Measurements from ENCODE around the gene NCOA3.

DNA sequence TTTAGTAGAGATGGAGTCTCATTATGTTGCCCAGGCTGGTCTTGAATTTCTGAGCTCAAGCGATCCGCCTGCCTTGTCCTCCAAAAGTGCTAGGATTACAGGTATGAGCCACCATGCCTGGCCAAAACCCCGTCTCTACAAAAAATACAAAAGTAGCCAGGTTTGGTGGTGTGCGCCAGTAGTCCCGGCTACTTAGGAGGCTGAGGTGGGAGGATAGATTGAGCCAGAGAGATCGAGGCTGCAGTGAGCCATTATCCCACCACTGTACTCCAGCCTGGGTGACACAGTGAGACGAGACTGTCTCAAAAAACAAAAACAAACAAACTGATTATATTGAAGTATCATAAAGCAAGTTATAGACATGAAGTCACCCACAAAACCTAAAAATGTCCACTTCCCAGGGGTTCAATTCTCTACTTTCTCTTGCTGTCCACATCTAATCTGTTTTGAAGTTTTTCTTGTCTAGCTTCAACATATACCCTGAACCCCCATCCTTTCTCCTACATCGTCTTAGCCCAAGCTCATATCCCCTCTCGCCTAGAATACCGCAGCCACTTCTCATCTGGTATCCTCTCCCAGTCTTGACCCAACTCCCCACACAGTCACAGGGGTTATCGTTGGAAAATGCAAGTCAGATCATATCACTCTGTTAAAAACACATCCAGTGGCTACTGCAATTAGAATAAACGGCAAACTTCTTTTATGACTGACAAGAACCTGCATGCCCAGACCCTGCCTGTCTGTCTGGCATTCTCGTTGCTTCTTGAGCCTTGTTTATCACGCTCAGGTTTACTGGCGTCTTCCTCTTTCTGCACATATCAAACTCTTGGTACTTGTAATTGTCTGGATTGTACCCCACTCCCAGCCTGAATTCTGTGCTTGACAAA is 20.1 kb upstream of the NCOA3 start:
- TF ChIP-seq, protein P1, sequence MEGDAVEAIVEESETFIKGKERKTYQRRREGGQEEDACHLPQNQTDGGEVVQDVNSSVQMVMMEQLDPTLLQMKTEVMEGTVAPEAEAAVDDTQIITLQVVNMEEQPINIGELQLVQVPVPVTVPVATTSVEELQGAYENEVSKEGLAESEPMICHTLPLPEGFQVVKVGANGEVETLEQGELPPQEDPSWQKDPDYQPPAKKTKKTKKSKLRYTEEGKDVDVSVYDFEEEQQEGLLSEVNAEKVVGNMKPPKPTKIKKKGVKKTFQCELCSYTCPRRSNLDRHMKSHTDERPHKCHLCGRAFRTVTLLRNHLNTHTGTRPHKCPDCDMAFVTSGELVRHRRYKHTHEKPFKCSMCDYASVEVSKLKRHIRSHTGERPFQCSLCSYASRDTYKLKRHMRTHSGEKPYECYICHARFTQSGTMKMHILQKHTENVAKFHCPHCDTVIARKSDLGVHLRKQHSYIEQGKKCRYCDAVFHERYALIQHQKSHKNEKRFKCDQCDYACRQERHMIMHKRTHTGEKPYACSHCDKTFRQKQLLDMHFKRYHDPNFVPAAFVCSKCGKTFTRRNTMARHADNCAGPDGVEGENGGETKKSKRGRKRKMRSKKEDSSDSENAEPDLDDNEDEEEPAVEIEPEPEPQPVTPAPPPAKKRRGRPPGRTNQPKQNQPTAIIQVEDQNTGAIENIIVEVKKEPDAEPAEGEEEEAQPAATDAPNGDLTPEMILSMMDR (IDR thresholded peaks at IDR 0.05) = no peak
- TF ChIP-seq MAX (IDR thresholded peaks at IDR 0.05; ENCODE audit: low read depth) (no peak), EP300 (IDR thresholded peaks at IDR 0.05; ENCODE audit: borderline replicate concordance in 1 of 2, low read depth in 1 of 2, low read length in 1 of 2) (no peak), MXI1 (IDR thresholded peaks at IDR 0.05; ENCODE audit: low read depth, low read length) (no peak), POLR2AphosphoS5 (IDR thresholded peaks at IDR 0.05; ENCODE audit: low read depth, low read length) (no peak), JUND (IDR thresholded peaks at IDR 0.05) (no peak), GATA2 (CRISPR knock-in tag; IDR thresholded peaks at IDR 0.05) (no peak)
- TF ChIP-seq, protein P2, sequence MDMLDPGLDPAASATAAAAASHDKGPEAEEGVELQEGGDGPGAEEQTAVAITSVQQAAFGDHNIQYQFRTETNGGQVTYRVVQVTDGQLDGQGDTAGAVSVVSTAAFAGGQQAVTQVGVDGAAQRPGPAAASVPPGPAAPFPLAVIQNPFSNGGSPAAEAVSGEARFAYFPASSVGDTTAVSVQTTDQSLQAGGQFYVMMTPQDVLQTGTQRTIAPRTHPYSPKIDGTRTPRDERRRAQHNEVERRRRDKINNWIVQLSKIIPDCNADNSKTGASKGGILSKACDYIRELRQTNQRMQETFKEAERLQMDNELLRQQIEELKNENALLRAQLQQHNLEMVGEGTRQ (IDR thresholded peaks at IDR 0.05; ENCODE audit: borderline replicate concordance, low read depth, low read length) = no peak

Measured in SK-N-SH (cell line).